Fibroblast of the aortic adventitia (primary cell): Measurements from ENCODE around the gene TREH. TPM values are rescaled to one million over a fixed set of nuclear protein-coding genes. Genes with fewer than 3 reads are reported as not detected.

Experiments used
- DNase-seq: peaks from one replicate; pipeline ENCODE4 v3.0.0-alpha.2; 2010; ENCODE audit warnings: low read depth
- H3K4me3 ChIP-seq: 2 replicates; pipeline ENCODE4 v1.5.1; 2011; ENCODE audit warnings: low read depth, mild to moderate bottlenecking, control low read depth, low read length, moderate library complexity
- CTCF ChIP-seq: IDR thresholded peaks from 2 replicates; pipeline ENCODE4 v1.5.1; 2011; ENCODE audit warnings: mild to moderate bottlenecking, low read length, control low read depth, inconsistent platforms; ENCODE audit not compliant: insufficient read depth
- total RNA-seq: library from RNA; depleted of rRNA; stranded (reverse); fragments of >200 nt; gene quantifications from 2 replicates; pipeline ENCODE4 v1.2.3, GENCODE V29; 2012; ENCODE audit warnings: low replicate concordance

Gene TREH
- total RNA-seq, 1 donor = not detected

DNA sequence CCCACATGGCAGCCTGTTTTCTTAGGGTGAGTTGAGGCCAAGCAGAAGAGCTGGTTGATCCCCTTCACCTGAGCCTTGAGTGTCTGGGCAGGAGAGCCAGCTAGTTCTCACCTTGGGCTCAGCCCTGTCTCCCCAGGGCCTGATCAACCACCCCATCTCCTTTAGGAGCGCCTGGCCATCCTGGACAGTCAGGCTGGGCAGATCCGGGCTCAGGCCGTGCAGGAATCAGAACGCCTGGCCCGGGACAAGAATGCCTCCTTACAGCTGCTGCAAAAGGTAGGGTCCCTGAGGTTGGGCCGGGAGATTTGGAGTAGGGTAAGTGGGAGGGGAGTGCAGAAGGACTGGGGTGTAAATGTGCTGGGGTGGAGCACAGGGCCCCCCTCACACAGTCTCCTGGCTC lies 40.7 kb downstream of the TREH start:
- no peak for DNase-seq
- no peak for TF ChIP-seq CTCF
- H3K4me3 ChIP-seq = no peak overlapping the region

- no peak overlapping the region for H3K4me3 ChIP-seq
- no peak for DNase-seq
- no peak for TF ChIP-seq CTCF
Observed at GRCh38 chr11:118636569-118637290, 42.7 kb downstream of the TREH start.

DNA sequence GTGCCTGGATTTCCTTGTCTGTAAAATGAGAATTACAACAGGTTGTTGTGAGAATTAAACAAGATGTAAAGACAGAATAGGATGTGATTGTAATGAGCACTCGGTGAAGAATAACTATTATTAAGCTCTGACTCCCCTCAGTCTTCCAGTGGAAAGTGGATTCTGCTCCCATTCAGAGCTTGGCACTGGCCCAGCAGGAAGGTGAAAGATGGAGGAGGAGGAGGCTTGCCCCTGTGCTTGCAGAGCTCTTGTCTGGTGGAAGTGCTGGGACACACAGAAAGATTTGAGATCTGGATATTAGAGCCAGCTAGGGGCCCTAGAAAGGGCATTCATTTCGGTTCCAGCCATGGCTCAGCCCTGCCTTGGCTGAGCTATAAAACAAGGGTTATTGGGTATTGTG lies 43.8 kb downstream of the TREH start:
- no peak overlapping the region for H3K4me3 ChIP-seq
- no peak for DNase-seq
- TF ChIP-seq CTCF = no peak

DNA sequence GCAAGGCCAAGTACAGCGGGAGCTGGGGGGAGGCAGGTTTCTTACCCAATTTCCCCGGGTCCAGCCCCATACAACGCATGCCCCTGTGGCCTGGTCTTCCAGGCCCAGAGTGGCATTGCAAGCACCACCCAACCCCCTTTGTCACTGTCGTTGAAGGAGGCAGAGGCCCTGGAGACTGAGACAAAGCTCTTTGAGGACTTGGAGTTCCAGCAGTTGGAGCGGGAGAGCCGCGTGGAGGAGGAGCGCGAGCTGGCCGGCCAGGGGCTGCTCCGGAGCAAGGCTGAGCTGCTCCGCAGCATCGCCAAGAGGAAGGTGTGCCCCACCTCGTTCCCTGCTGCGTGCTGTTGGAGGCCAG lies 44.2 kb downstream of the TREH start:
- H3K4me3 ChIP-seq = no peak overlapping the region
- no peak for TF ChIP-seq CTCF
- no peak for DNase-seq

GRCh38 chr11:118634431-118635236 lies 44.8 kb downstream of the TREH start:
- TF ChIP-seq CTCF = peak; percentile 8
- peak; percentile 68 for DNase-seq
- no peak overlapping the region for H3K4me3 ChIP-seq

DNA sequence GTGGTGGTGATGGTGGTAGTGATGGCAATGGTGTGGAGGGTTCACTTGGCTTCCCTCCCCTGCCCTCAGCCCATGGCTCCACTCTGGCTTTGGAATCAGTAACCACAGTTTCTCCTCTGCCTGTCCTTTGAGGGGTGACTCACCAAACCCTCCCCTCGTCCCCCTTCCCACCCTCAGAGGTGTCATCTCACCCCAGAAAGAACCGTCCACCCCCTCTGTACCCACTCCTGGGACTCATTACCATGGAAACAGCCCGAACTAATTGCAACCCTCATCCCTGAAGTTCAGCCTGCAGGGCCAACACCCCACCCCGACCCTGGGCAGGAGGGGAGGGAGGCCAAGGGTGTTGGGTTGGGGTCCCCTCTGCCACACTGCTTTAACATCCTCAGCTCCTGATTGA lies 45.5 kb downstream of the TREH start:
- H3K4me3 ChIP-seq = no peak overlapping the region
- TF ChIP-seq CTCF = no peak
- DNase-seq = no peak
